ENCODE data around the gene TRAPPC2. TPM values are rescaled to one million over a fixed set of nuclear protein-coding genes. Genes with fewer than 3 reads are reported as not detected.
"Not testable (repeated sequence)": the region's sequence is repeated elsewhere in the genome, so short reads cannot be mapped to it uniquely, and the experiment has no call there.

The TRAPPC2 gene
- total RNA-seq, 1 experiment from 2014 or later, result 11.5 TPM

- DNase-seq (ENCODE audit: low read depth), result peak; percentile 50
These were observed 13.4 kb upstream of the TRAPPC2 start for GRCh38 chrX:13747836-13748235.

- DNase-seq (ENCODE audit: low read depth), result no peak
These were observed 8.2 kb upstream of the TRAPPC2 start for GRCh38 chrX:13742397-13743176.

- DNase-seq (ENCODE audit: low read depth), result no peak
These were observed 7.3 kb upstream of the TRAPPC2 start for GRCh38 chrX:13741695-13742094.

- no peak for DNase-seq (ENCODE audit: low read depth)
These were observed 914 bp downstream of the TRAPPC2 start for GRCh38 chrX:13733506-13733905.

GRCh38 chrX:13732246-13733067 is 2.0 kb downstream of the TRAPPC2 start:
- no peak for DNase-seq (ENCODE audit: low read depth)

GRCh38 chrX:13730523-13730922 is 3.9 kb downstream of the TRAPPC2 start:
- DNase-seq (ENCODE audit: low read depth), result not testable (repeated sequence)

GRCh38 chrX:13726583-13726982 is 7.8 kb downstream of the TRAPPC2 start:
- DNase-seq (ENCODE audit: low read depth), result not testable (repeated sequence)

GRCh38 chrX:13724878-13725277 is 9.5 kb downstream of the TRAPPC2 start:
- DNase-seq (ENCODE audit: low read depth), result not testable (repeated sequence)

- peak; percentile 89 for DNase-seq (ENCODE audit: low read depth)
These were observed 12.5 kb downstream of the TRAPPC2 start for GRCh38 chrX:13721819-13722519.

GRCh38 chrX:13721371-13721770 is 13.0 kb downstream of the TRAPPC2 start:
- peak; percentile 24 for DNase-seq (ENCODE audit: low read depth)

GRCh38 chrX:13719192-13719856 is 15.1 kb downstream of the TRAPPC2 start:
- no peak for DNase-seq (ENCODE audit: low read depth)

GRCh38 chrX:13717700-13718472 is 16.5 kb downstream of the TRAPPC2 start:
- no peak for DNase-seq (ENCODE audit: low read depth)

GRCh38 chrX:13716905-13717304 is 17.5 kb downstream of the TRAPPC2 start:
- no peak for DNase-seq (ENCODE audit: low read depth)

GRCh38 chrX:13716455-13716854 is 18.0 kb downstream of the TRAPPC2 start:
- DNase-seq (ENCODE audit: low read depth), result no peak

- DNase-seq (ENCODE audit: low read depth), result no peak
These were observed 23.3 kb downstream of the TRAPPC2 start for GRCh38 chrX:13711141-13711540.

GRCh38 chrX:13703589-13703988 is 30.8 kb downstream of the TRAPPC2 start:
- DNase-seq (ENCODE audit: low read depth), result no peak

GRCh38 chrX:13703135-13703534 is 31.3 kb downstream of the TRAPPC2 start:
- DNase-seq (ENCODE audit: low read depth), result no peak

GRCh38 chrX:13702111-13702789 is 32.2 kb downstream of the TRAPPC2 start:
- no peak for DNase-seq (ENCODE audit: low read depth)

- no peak for DNase-seq (ENCODE audit: low read depth)
These were observed 34.0 kb downstream of the TRAPPC2 start for GRCh38 chrX:13700380-13700779.

GRCh38 chrX:13699183-13699826 is 35.1 kb downstream of the TRAPPC2 start:
- peak; percentile 18 for DNase-seq (ENCODE audit: low read depth)
